Stimulated activated CD4-positive, alpha-beta T cell treated with anti-CD3 and anti-CD28 coated beads, Interleukin-1b, Interleukin-23, amount 100 ng/mL, for 24 hours (primary cell): Measurements from ENCODE around the gene PARD3.

ENCODE experiments used
- DNase-seq, 4 experiments: peaks; one replicate each; pipeline ENCODE4 v3.0.0-alpha.2; 2020; ENCODE audit warnings: low read depth in 4 of 4, low spot score in 1 of 4

The PARD3 gene

GRCh38 chr10:34513636-34514035 is 301.5 kb downstream of the PARD3 start:
- no peak for DNase-seq

GRCh38 chr10:34507217-34507616 is 307.9 kb downstream of the PARD3 start:
- DNase-seq = no peak

- DNase-seq = no peak
Observed at GRCh38 chr10:34506786-34507185, 308.3 kb downstream of the PARD3 start.

GRCh38 chr10:34505338-34505737 is 309.8 kb downstream of the PARD3 start:
- DNase-seq = no peak

- DNase-seq = no peak
Observed at GRCh38 chr10:34504534-34504933, 310.6 kb downstream of the PARD3 start.

- DNase-seq = no peak
Observed at GRCh38 chr10:34503704-34504103, 311.4 kb downstream of the PARD3 start.

GRCh38 chr10:34499612-34500279 is 315.4 kb downstream of the PARD3 start:
- no peak for DNase-seq

- DNase-seq = no peak
Observed at GRCh38 chr10:34498821-34499220, 316.3 kb downstream of the PARD3 start.

- DNase-seq = no peak
Observed at GRCh38 chr10:34495938-34496337, 319.2 kb downstream of the PARD3 start.

- no peak for DNase-seq
Observed at GRCh38 chr10:34494012-34494411, 321.1 kb downstream of the PARD3 start.

- DNase-seq = no peak
Observed at GRCh38 chr10:34492081-34492480, 323.0 kb downstream of the PARD3 start.

GRCh38 chr10:34491678-34492077 is 323.4 kb downstream of the PARD3 start:
- DNase-seq = no peak

- no peak for DNase-seq
Observed at GRCh38 chr10:34489973-34490745, 324.9 kb downstream of the PARD3 start.

GRCh38 chr10:34489411-34489810 is 325.7 kb downstream of the PARD3 start:
- DNase-seq = no peak

- DNase-seq = no peak
Observed at GRCh38 chr10:34488476-34489130, 326.5 kb downstream of the PARD3 start.

- no peak for DNase-seq
Observed at GRCh38 chr10:34486008-34486407, 329.1 kb downstream of the PARD3 start.

GRCh38 chr10:34484164-34484563 is 330.9 kb downstream of the PARD3 start:
- no peak for DNase-seq

- no peak for DNase-seq
Observed at GRCh38 chr10:34480345-34480744, 334.8 kb downstream of the PARD3 start.

GRCh38 chr10:34479520-34480179 is 335.4 kb downstream of the PARD3 start:
- DNase-seq = no peak

- no peak for DNase-seq
Observed at GRCh38 chr10:34477249-34477648, 337.8 kb downstream of the PARD3 start.

- DNase-seq = no peak
Observed at GRCh38 chr10:34476608-34477007, 338.5 kb downstream of the PARD3 start.

- DNase-seq = no peak
Observed at GRCh38 chr10:34475786-34476185, 339.3 kb downstream of the PARD3 start.
